ENCODE measurements around the gene MSANTD4.

DNA sequence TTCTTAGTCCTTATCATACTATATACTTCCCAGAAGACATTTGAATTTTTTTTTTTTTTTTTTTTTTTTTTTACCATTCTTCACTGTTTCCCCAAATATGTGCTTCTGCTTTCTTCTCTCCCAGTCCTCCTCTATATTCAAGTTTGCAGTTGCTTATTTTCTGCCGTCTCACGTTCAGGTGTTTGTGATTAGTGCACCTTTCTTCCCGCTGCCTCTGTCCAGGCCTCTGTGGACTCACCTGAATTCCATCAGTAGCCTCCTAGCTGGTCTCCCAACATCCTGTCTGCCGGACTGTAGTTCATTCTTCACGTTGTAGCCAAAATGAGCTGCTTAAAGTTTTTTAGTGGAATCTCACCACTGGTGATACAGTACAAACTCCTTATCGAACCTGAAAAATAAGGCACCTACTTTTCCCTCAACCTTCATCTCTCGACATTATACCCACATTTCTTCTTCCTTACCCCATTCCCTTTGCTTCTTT, 795 bp upstream of the MSANTD4 start:
- TF ChIP-seq POLR2A (IDR thresholded peaks at IDR 0.05): no peak
- TF ChIP-seq, protein P1, sequence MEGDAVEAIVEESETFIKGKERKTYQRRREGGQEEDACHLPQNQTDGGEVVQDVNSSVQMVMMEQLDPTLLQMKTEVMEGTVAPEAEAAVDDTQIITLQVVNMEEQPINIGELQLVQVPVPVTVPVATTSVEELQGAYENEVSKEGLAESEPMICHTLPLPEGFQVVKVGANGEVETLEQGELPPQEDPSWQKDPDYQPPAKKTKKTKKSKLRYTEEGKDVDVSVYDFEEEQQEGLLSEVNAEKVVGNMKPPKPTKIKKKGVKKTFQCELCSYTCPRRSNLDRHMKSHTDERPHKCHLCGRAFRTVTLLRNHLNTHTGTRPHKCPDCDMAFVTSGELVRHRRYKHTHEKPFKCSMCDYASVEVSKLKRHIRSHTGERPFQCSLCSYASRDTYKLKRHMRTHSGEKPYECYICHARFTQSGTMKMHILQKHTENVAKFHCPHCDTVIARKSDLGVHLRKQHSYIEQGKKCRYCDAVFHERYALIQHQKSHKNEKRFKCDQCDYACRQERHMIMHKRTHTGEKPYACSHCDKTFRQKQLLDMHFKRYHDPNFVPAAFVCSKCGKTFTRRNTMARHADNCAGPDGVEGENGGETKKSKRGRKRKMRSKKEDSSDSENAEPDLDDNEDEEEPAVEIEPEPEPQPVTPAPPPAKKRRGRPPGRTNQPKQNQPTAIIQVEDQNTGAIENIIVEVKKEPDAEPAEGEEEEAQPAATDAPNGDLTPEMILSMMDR (IDR thresholded peaks at IDR 0.05): no peak
